NCI-H1092 (cell line): ENCODE data around the gene ORM2.

Experiments used
- DNase-seq: peaks from one replicate; lab custom pipeline; 2025; lab: John Stamatoyannopoulos, UW

The ORM2 gene

GRCh38 chr9:114371973-114372917, 42.6 kb downstream of the ORM2 start:
- DNase-seq: no peak

DNA sequence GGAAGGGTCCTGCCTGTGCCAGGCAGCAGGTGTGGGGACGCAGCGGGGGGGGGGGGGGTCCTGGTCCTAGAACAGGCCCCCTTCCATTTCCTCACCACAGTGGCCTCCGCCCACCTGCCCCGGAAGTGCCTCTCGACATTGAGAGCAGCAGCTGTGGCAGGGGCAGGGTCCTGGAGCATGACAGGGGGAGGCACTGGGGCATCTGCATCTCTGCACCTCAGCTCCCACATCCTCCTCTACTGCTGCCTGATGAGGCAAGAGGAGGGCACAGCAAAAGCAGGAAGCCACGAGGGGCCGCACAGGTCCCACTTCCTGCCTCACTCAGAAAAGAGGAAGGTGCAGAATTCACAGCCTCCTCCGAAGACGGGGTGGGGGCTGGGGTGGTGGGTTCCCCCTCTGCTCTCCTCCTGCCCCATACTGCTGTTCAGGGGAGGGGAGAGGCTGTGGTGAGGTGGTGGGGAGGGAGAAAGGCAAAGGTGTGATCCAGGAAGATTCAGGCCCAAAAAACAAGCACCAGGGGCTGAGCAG, 43.3 kb downstream of the ORM2 start:
- no peak for DNase-seq

DNA sequence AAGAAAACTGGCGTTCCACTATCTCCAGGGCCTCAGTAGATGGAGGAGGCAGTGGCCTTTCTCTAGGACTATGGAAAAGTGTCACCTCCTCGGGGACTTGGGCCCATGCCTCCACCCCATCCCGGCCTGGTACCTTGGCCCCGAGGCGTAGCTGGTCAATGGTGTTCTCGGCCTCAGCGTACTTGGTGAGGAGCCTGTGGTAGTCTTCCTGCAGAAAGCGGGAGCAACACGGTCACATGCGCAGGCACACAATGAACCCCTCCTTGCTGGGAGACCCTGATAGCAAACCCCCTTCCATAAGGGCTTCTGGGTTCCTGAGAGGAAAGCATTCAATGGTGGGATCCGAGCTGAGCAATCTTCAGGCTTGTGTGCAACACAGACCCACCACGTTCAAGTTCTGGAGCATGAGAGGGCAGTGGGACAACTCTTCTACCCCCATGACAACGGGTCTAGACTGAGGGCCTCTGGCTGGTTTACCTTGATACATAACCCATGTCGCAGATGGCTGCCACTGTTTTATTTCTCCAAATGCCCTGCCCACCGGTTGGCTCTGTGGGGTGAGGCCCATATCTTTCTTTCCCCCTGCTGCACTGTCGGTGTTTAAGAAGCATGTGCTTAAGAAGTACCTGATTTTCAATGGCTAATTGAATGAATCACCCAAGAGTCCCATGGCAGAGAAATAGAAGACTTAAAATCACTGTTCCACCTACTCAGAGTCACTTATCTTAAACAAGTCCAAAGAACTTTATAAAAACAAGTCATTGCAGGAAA, 44.5 kb downstream of the ORM2 start:
- no peak for DNase-seq

GRCh38 chr9:114374936-114375335, 45.3 kb downstream of the ORM2 start:
- no peak for DNase-seq

DNA sequence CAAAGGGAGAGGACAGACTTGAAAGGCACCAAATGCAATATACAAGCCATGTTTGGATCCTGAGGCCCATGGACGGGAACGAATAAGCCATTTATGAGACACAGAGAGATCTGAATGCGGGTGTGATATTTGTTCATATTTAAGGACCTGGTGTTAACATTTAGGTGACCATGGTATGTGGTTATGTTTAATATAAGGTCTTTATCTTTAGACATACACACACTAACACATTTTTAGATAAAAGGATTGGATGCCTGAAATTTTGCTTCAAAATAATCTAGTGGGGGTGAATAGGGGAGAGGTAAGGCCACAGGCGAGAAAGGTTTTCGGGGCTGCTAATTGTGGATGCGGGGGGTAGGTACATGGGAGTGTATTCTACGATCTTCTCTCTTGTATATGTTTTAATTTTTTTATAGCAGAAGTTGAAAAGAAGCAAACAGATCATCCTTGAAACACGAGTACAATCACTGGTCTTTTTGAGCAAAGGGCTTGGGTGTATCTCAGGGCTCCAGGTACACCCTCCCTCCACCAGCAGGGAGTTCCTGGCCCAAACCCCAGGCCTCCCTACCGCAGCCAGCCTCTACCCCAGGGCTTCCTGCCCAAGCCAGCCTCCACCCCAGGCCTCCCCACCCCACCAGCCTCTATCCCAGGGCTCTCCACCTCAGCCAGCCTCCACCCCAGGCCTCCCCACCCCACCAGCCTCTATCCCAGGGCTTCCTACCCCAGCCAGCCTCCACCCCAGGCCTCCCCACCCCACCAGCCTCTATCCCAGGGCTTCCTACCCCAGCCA, 45.9 kb downstream of the ORM2 start:
- DNase-seq: no peak

GRCh38 chr9:114376586-114377445, 47.1 kb downstream of the ORM2 start:
- DNase-seq: no peak

- DNase-seq: no peak
These were observed 48.3 kb downstream of the ORM2 start for GRCh38 chr9:114378016-114378415.

DNA sequence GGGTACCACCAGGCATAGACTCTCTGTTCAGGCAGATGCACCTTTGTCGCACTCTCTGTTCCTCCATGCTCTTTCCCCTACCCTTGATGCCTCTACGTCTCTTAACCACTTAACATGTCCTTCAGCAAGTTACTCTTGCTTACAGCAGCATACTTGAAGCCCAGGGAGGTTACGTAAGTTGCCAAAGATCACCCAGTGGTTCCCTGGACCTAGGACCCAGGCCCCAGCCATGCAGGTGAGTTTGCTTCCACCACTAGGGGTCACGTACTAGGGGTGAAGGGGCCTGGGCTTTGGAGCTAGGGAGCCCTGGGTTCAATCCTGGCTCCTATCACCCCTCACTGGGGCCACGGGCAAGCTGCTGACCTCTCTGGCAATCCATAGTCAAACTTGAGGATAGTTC, 49.2 kb downstream of the ORM2 start:
- no peak for DNase-seq
